OCI-LY1 (cell line): ENCODE measurements around the gene LCN2.

Source experiments
- H2AFZ ChIP-seq: fragments of 200-600 bp; sonication (generic), shearing (Covaris generic); 2 replicates; pipeline ENCODE4 v1.6.0; 2014; ENCODE audit warnings: antibody characterized with exemption, mild to moderate bottlenecking, low read length
- H3F3A ChIP-seq: fragments of 200-600 bp; sonication (generic), shearing (Covaris generic); 2 replicates; pipeline ENCODE4 v1.6.0; 2014; ENCODE audit warnings: mild to moderate bottlenecking, antibody characterized with exemption, low read length, moderate library complexity; ENCODE audit not compliant: insufficient read depth
- H3K27ac ChIP-seq: fragments of 200-600 bp; sonication (generic); 2 replicates; pipeline ENCODE4 v1.5.1; 2014; ENCODE audit warnings: low read length, mixed run types, mild to moderate bottlenecking, low read depth; ENCODE audit not compliant: poor library complexity, severe bottlenecking
- H3K27me3 ChIP-seq: fragments of 200-600 bp; sonication (generic); 2 replicates; pipeline ENCODE4 v1.6.0; 2014; ENCODE audit warnings: antibody characterized with exemption, mild to moderate bottlenecking, low read length, moderate library complexity; ENCODE audit not compliant: insufficient read depth
- H3K36me3 ChIP-seq: fragments of 200-600 bp; sonication (generic); 2 replicates; pipeline ENCODE4 v1.6.1; 2014; ENCODE audit warnings: mild to moderate bottlenecking, antibody characterized with exemption, low read length, moderate library complexity, mixed read lengths; ENCODE audit not compliant: insufficient read depth
- H3K4me1 ChIP-seq: fragments of 200-600 bp; sonication (generic); 2 replicates; pipeline ENCODE4 v1.5.1; 2014; ENCODE audit warnings: mild to moderate bottlenecking, low read length, moderate library complexity; ENCODE audit not compliant: insufficient read depth, severe bottlenecking
- H3K4me2 ChIP-seq: fragments of 200-600 bp; sonication (generic), shearing (Covaris generic); 2 replicates; pipeline ENCODE4 v1.6.1; 2014; ENCODE audit warnings: low read length
- H3K4me3 ChIP-seq: fragments of 200-600 bp; sonication (generic); 2 replicates; pipeline ENCODE4 v1.5.1; 2014; ENCODE audit warnings: low read length, low read depth, mild to moderate bottlenecking, mixed read lengths; ENCODE audit not compliant: poor library complexity, severe bottlenecking
- H3K79me2 ChIP-seq: fragments of 200-600 bp; shearing (Covaris generic); 2 replicates; pipeline ENCODE4 v1.6.1; 2016; ENCODE audit warnings: mixed run types, low read length, mixed read lengths; ENCODE audit not compliant: insufficient read depth
- H3K9ac ChIP-seq: fragments of 200-600 bp; sonication (generic), shearing (Covaris generic); 2 replicates; pipeline ENCODE4 v1.6.1; 2014; ENCODE audit warnings: mild to moderate bottlenecking, low read length, mixed read lengths
- H3K9me2 ChIP-seq: fragments of 200-600 bp; sonication (generic), shearing (Covaris generic); 2 replicates; pipeline ENCODE4 v1.6.1; 2014; ENCODE audit warnings: low read depth, mild to moderate bottlenecking, low read length, mixed read lengths
- H3K9me3 ChIP-seq: fragments of 200-600 bp; shearing (Covaris generic); 2 replicates; pipeline ENCODE4 v1.6.1; 2014; ENCODE audit warnings: low read length, mixed read lengths
- H4K20me1 ChIP-seq: fragments of 200-600 bp; sonication (generic), shearing (Covaris generic); 2 replicates; pipeline ENCODE4 v1.6.0; 2016; ENCODE audit warnings: mild to moderate bottlenecking, low read length; ENCODE audit not compliant: insufficient read depth
- CTCF ChIP-seq: fragments of 200-600 bp; sonication (generic), shearing (Covaris generic); IDR thresholded peaks from 2 replicates; pipeline ENCODE4 v1.5.1; 2017; ENCODE audit warnings: mild to moderate bottlenecking, antibody characterized with exemption, low read length, moderate library complexity, mixed read lengths
- EZH2 ChIP-seq: fragments of 200-600 bp; sonication (generic), shearing (Covaris generic); IDR thresholded peaks from 2 replicates; pipeline ENCODE4 v1.8.0; 2017; ENCODE audit warnings: borderline replicate concordance, mixed run types, mild to moderate bottlenecking, antibody characterized with exemption, low read length, moderate library complexity, mixed read lengths

The LCN2 gene

GRCh38 chr9:128102861-128103588 is 46.2 kb upstream of the LCN2 start:
- H3K9me2 ChIP-seq, result no peaks in the 10 kb centered on the region
- no peaks in the 10 kb centered on the region for H3F3A ChIP-seq
- peaks cover 16% of the 10 kb centered on the region for H3K4me1 ChIP-seq
- H3K79me2 ChIP-seq, result no peaks in the 10 kb centered on the region
- H3K9ac ChIP-seq, result no peak overlapping the region
- H2AFZ ChIP-seq, result no peak overlapping the region
- H3K27me3 ChIP-seq, result no peaks in the 10 kb centered on the region
- no peaks in the 10 kb centered on the region for H4K20me1 ChIP-seq
- H3K4me2 ChIP-seq, result no peak overlapping the region
- no peaks in the 10 kb centered on the region for H3K9me3 ChIP-seq
- H3K4me3 ChIP-seq, result no peak overlapping the region
- peak overlapping the region; percentile 65 for H3K27ac ChIP-seq
- H3K36me3 ChIP-seq, result peaks cover 52% of the 10 kb centered on the region
- TF ChIP-seq EZH2 (no peak), CTCF (no peak)

- no peak overlapping the region for H3K4me3 ChIP-seq
- no peaks in the 10 kb centered on the region for H3K27me3 ChIP-seq
- no peaks in the 10 kb centered on the region for H3K9me2 ChIP-seq
- no peak overlapping the region for H2AFZ ChIP-seq
- H3K36me3 ChIP-seq, result peaks cover 58% of the 10 kb centered on the region
- no peaks in the 10 kb centered on the region for H4K20me1 ChIP-seq
- no peak overlapping the region for H3K9ac ChIP-seq
- no peaks in the 10 kb centered on the region for H3F3A ChIP-seq
- H3K9me3 ChIP-seq, result no peaks in the 10 kb centered on the region
- TF ChIP-seq EZH2, result no peak
- peak; percentile 60 for TF ChIP-seq CTCF
- peak overlapping the region; percentile 65 for H3K27ac ChIP-seq
- no peaks in the 10 kb centered on the region for H3K79me2 ChIP-seq
- H3K4me1 ChIP-seq, result peaks cover 14% of the 10 kb centered on the region
- H3K4me2 ChIP-seq, result no peak overlapping the region
Observed at GRCh38 chr9:128103589-128103962, 45.7 kb upstream of the LCN2 start.

GRCh38 chr9:128104171-128104618 is 45.1 kb upstream of the LCN2 start:
- Histone ChIP-seq H3K9me3 (no peaks in the 10 kb centered on the region), H3K9me2 (no peaks in the 10 kb centered on the region), H3K36me3 (peaks cover 63% of the 10 kb centered on the region), H3K4me2 (no peak overlapping the region), H3K27me3 (no peaks in the 10 kb centered on the region), H3K79me2 (no peaks in the 10 kb centered on the region), H3K4me3 (no peak overlapping the region), H2AFZ (no peak overlapping the region), H3K27ac (no peak overlapping the region), H3K9ac (no peak overlapping the region), H4K20me1 (no peaks in the 10 kb centered on the region), H3F3A (no peaks in the 10 kb centered on the region), H3K4me1 (peaks cover 14% of the 10 kb centered on the region)
- TF ChIP-seq EZH2, result no peak
- TF ChIP-seq CTCF, result no peak
